LNCaP clone FGC (cell line): ENCODE results near the gene C2CD3.

Experiments used
- DNase-seq: peaks from one replicate; pipeline ENCODE4 v3.0.0-alpha.2; 2011; ENCODE audit warnings: low read depth
- H3K4me3 ChIP-seq: 2 replicates; pipeline ENCODE4 v1.5.1; 2011; ENCODE audit warnings: mild to moderate bottlenecking, low read depth, low read length, control low read depth
- CTCF ChIP-seq: IDR thresholded peaks from 2 replicates; pipeline ENCODE4 v1.5.1; 2012; ENCODE audit warnings: mild to moderate bottlenecking; ENCODE audit not compliant: control insufficient read depth, insufficient read depth; ENCODE audit errors: extremely low read depth

C2CD3 gene

GRCh38 chr11:73968356-73968966 lies 202.3 kb downstream of the C2CD3 start:
- TF ChIP-seq CTCF = no peak
- H3K4me3 ChIP-seq = no peak overlapping the region
- no peak for DNase-seq

- H3K4me3 ChIP-seq = no peak overlapping the region
- DNase-seq = no peak
- TF ChIP-seq CTCF = no peak
These were observed 205.1 kb downstream of the C2CD3 start for GRCh38 chr11:73965764-73966121.

- TF ChIP-seq CTCF = peak; percentile 15; the same call in 1 of the 2 replicates
- no peak overlapping the region for H3K4me3 ChIP-seq
- no peak for DNase-seq
These were observed 205.6 kb downstream of the C2CD3 start for GRCh38 chr11:73965076-73965763.

GRCh38 chr11:73963861-73964260 lies 206.9 kb downstream of the C2CD3 start:
- no peak for TF ChIP-seq CTCF
- DNase-seq = no peak
- no peak overlapping the region for H3K4me3 ChIP-seq
